ENCODE data around the gene NUP54.

DNA sequence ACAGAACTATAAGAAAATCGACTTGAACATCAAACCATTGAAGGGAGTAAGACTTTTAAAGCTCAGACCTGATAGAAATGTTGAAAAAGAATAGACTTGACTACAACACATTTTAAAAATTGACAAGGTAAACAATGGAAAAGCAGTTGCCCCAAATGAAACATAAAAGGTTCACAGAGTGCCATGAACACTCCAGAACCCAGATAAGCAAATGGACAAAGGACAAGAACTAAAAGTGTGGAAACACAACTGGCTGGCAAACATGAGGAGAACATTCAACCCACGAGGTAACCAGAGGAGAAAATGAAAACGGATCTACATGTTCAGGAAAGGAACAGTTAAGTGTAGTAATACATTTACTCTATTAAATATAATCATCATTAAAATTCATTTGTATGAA, 39.0 kb upstream of the NUP54 start:
- TF ChIP-seq, protein P1, sequence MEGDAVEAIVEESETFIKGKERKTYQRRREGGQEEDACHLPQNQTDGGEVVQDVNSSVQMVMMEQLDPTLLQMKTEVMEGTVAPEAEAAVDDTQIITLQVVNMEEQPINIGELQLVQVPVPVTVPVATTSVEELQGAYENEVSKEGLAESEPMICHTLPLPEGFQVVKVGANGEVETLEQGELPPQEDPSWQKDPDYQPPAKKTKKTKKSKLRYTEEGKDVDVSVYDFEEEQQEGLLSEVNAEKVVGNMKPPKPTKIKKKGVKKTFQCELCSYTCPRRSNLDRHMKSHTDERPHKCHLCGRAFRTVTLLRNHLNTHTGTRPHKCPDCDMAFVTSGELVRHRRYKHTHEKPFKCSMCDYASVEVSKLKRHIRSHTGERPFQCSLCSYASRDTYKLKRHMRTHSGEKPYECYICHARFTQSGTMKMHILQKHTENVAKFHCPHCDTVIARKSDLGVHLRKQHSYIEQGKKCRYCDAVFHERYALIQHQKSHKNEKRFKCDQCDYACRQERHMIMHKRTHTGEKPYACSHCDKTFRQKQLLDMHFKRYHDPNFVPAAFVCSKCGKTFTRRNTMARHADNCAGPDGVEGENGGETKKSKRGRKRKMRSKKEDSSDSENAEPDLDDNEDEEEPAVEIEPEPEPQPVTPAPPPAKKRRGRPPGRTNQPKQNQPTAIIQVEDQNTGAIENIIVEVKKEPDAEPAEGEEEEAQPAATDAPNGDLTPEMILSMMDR (IDR thresholded peaks at IDR 0.05), result no peak
- no peak for TF ChIP-seq POLR2A (IDR thresholded peaks at IDR 0.05)
